Esophagus muscularis mucosa (tissue), 4 donors: ENCODE results near the gene GAA. TPM values are rescaled to one million over a fixed set of nuclear protein-coding genes. Genes with fewer than 3 reads are reported as not detected.

ENCODE experiments used
- DNase-seq: peaks from one replicate; pipeline ENCODE4 v3.0.0-alpha.2; 2017; ENCODE audit errors: extremely low spot score
- H3K27ac ChIP-seq, 4 donors: fragments of 200-600 bp; sonication (generic); replicated peaks in 1 of 4; 1 replicate in 3 of 4; 2 replicates in 1 of 4; pipeline ENCODE4 v1.5.1; 2016 to 2019; ENCODE audit warnings: mild to moderate bottlenecking in 1 of 4
- H3K27me3 ChIP-seq, 4 donors: fragments of 200-600 bp; sonication (generic); one replicate each; pipeline versions ENCODE4 v1.5.1 to v1.6.0; 2016 to 2019
- H3K36me3 ChIP-seq, 4 donors: fragments of 200-600 bp; sonication (generic); one replicate each; pipeline ENCODE4 v1.5.1; 2016 to 2019
- H3K4me1 ChIP-seq, 4 donors: fragments of 200-600 bp; sonication (generic); one replicate each; pipeline ENCODE4 v1.5.1; 2016 to 2019
- H3K4me3 ChIP-seq, 4 donors: fragments of 200-600 bp; sonication (generic); 1 replicate in 2 of 4; 2 replicates in 2 of 4; pipeline ENCODE4 v1.5.1; 2016 to 2019; ENCODE audit warnings: mild to moderate bottlenecking in 4 of 4, moderate library complexity in 1 of 4
- H3K9me3 ChIP-seq, 4 donors: fragments of 200-600 bp; sonication (generic); 1 replicate in 3 of 4; 2 replicates in 1 of 4; pipeline ENCODE4 v1.5.1; 2016 to 2019
- CTCF ChIP-seq, 3 experiments: fragments of 200-600 bp in 2 of 3; fragments of 450-650 bp in 1 of 3; sonication (generic) in 2 of 3; IDR thresholded peaks; one replicate each; pipeline ENCODE4 v1.5.1; 2017 to 2019; ENCODE audit warnings: antibody characterized with exemption in 3 of 3, mild to moderate bottlenecking in 2 of 3, moderate library complexity in 1 of 3
- EP300 ChIP-seq: sonication (generic); formaldehyde crosslinking; IDR thresholded peaks from one replicate; pipeline ENCODE4 v1.6.1; 2017; ENCODE audit warnings: antibody characterized with exemption
- POLR2A ChIP-seq: fragments of 450-650 bp; IDR thresholded peaks from one replicate; pipeline ENCODE4 v1.6.1; 2017; ENCODE audit warnings: antibody characterized with exemption, moderate library complexity, mild to moderate bottlenecking, low read depth
- POLR2AphosphoS5 ChIP-seq, 2 donors: sonication (generic); formaldehyde crosslinking; IDR thresholded peaks; one replicate each; pipeline ENCODE4 v1.6.1; 2017; ENCODE audit warnings: antibody characterized with exemption in 2 of 2
- WGBS: methylation state at CpG from one replicate; pipeline ENCODE4 v1.1.5; 2018; 5-methylcytosine and 5-hydroxymethylcytosine counted together
- intact Hi-C: fragments of 100-400 bp; cut with DNase I; formaldehyde crosslinking; loops from one replicate; pipeline ENCODE4 v1.15.1; 2023
- total RNA-seq, 4 donors: library from RNA; depleted of rRNA; stranded (reverse); fragments of >200 nt; gene quantifications; one replicate each; pipeline versions ENCODE4 v1.1.0 to v1.2.1, GENCODE V29; 2016

The GAA gene
- 10 to 100 TPM; 65.4 to 84.4 (median 73.7) TPM for total RNA-seq

- Histone ChIP-seq H3K36me3 (peaks cover 0 to 8% (median 2%) of the 10 kb centered on the region in 4 donors), H3K4me3 (peak within 1 kb of the TSS; percentile 85 to 97 (median 92)), H3K27me3 (no peaks in the 10 kb centered on the region), H3K27ac (peak within 1 kb of the TSS; percentile 91 to 96 (median 94)), H3K9me3 (no peaks in the 10 kb centered on the region), H3K4me1 (peaks cover 14 to 41% (median 27%) of the 10 kb centered on the region in 4 donors)
- WGBS = under 1% methylated on average over 28 of the region's 114 CpGs
- no peak for DNase-seq
- TF ChIP-seq POLR2A (no peak), CTCF (IDR thresholded peaks at IDR 0.05) (peak; percentile 88 to 97 (median 91)), POLR2AphosphoS5 (IDR thresholded peaks at IDR 0.05) (peak; percentile 73 to 82)
- intact Hi-C loops = loop anchor here (5.0 kb wide), 1 partner anchor 46 kb away; the partner anchor contains the start of gene EIF4A3
Measured at GRCh38 chr17:80101011-80101945, at the start of gene GAA. TSS of gene GAA (plus strand) at chr17:80101581. CDS start at chr17:80104587, 3,006 bp downstream.

GRCh38 chr17:80051681-80052080 lies 49.7 kb upstream of the GAA start:
- Histone ChIP-seq H3K9me3 (no peaks in the 10 kb centered on the region), H3K4me1 (peaks cover 0 to 9% (median 3%) of the 10 kb centered on the region in 4 donors), H3K4me3 (no peak overlapping the region), H3K36me3 (peaks cover 5 to 42% (median 31%) of the 10 kb centered on the region in 4 donors), H3K27me3 (no peaks in the 10 kb centered on the region), H3K27ac (no peak overlapping the region)
- WGBS = 94% methylated on average over 11 of the region's 11 CpGs
- DNase-seq = no peak
- intact Hi-C loops = no loop called here
- TF ChIP-seq POLR2AphosphoS5 (IDR thresholded peaks at IDR 0.05) (no peak), POLR2A (no peak)

- 82% methylated on average over 10 of the region's 10 CpGs for WGBS
- intact Hi-C loops = no loop called here
Measured at GRCh38 chr17:80053102-80053501, 48.3 kb upstream of the GAA start.

GRCh38 chr17:80055597-80055996 lies 45.8 kb upstream of the GAA start:
- intact Hi-C loops = no loop called here
- Histone ChIP-seq H3K4me1 (peaks cover 0 to 9% (median 3%) of the 10 kb centered on the region in 4 donors), H3K27me3 (no peaks in the 10 kb centered on the region), H3K36me3 (peaks cover 0 to 30% (median 19%) of the 10 kb centered on the region in 4 donors), H3K27ac (no peak overlapping the region), H3K9me3 (no peaks in the 10 kb centered on the region), H3K4me3 (no peak overlapping the region)
- WGBS = 92% methylated on average over 9 of the region's 9 CpGs
- TF ChIP-seq CTCF (IDR thresholded peaks at IDR 0.05) = no peak
- TF ChIP-seq EP300 = no peak
- no peak for DNase-seq

More at GRCh38 chr17:80053102-80053501, 48.3 kb upstream of the GAA start:
- peaks cover 5 to 38% (median 25%) of the 10 kb centered on the region in 4 donors for H3K36me3 ChIP-seq
- H3K9me3 ChIP-seq = no peaks in the 10 kb centered on the region
- DNase-seq = no peak
- H3K4me3 ChIP-seq = no peak overlapping the region
- peak overlapping the region in 1 of 4 donors; percentile 41 for H3K27ac ChIP-seq
- peaks cover 0 to 9% (median 3%) of the 10 kb centered on the region in 4 donors for H3K4me1 ChIP-seq
- no peaks in the 10 kb centered on the region for H3K27me3 ChIP-seq
- no peak for TF ChIP-seq CTCF (IDR thresholded peaks at IDR 0.05)
- no peak for TF ChIP-seq EP300
- TF ChIP-seq POLR2AphosphoS5 (IDR thresholded peaks at IDR 0.05) = no peak
- no peak for TF ChIP-seq POLR2A

GRCh38 chr17:80058311-80058955 lies 42.9 kb upstream of the GAA start:
- 93% methylated on average over 26 of the region's 28 CpGs for WGBS
- H3K27me3 ChIP-seq = no peaks in the 10 kb centered on the region
- no peak overlapping the region for H3K27ac ChIP-seq
- H3K4me3 ChIP-seq = no peak overlapping the region
- no peak for DNase-seq
- no peaks in the 10 kb centered on the region for H3K9me3 ChIP-seq
- no peak for TF ChIP-seq POLR2A
- no peak for TF ChIP-seq EP300
- TF ChIP-seq POLR2AphosphoS5 (IDR thresholded peaks at IDR 0.05) = no peak
- no peak for TF ChIP-seq CTCF (IDR thresholded peaks at IDR 0.05)
- H3K36me3 ChIP-seq = peaks cover 0 to 21% (median 11%) of the 10 kb centered on the region in 4 donors
- intact Hi-C loops = no loop called here
- H3K4me1 ChIP-seq = peaks cover 0 to 11% (median 3%) of the 10 kb centered on the region in 4 donors
